DMS 273 (cell line): ENCODE data around the gene COMMD10.
A peak's percentile ranks its signal among the peaks of the same experiment; 100 is the strongest.
"Not testable (repeated sequence)": the region's sequence is repeated elsewhere in the genome, so short reads cannot be mapped to it uniquely, and the experiment has no call there.

Experiments used
- DNase-seq: peaks from one replicate; lab custom pipeline; 2025; ENCODE audit not compliant: unreplicated experiment; lab: John Stamatoyannopoulos, UW

COMMD10 gene

GRCh38 chr5:116091416-116091815 lies 6.6 kb downstream of the COMMD10 start:
- no peak for DNase-seq

GRCh38 chr5:116097301-116097700 lies 12.5 kb downstream of the COMMD10 start:
- no peak for DNase-seq

- no peak for DNase-seq
These were observed 14.2 kb downstream of the COMMD10 start for GRCh38 chr5:116098998-116099397.

GRCh38 chr5:116104941-116105340 lies 20.1 kb downstream of the COMMD10 start:
- DNase-seq: not testable (repeated sequence)

- no peak for DNase-seq
These were observed 30.3 kb downstream of the COMMD10 start for GRCh38 chr5:116115163-116115562.

- no peak for DNase-seq
These were observed 45.6 kb downstream of the COMMD10 start for GRCh38 chr5:116130471-116130870.

DNA sequence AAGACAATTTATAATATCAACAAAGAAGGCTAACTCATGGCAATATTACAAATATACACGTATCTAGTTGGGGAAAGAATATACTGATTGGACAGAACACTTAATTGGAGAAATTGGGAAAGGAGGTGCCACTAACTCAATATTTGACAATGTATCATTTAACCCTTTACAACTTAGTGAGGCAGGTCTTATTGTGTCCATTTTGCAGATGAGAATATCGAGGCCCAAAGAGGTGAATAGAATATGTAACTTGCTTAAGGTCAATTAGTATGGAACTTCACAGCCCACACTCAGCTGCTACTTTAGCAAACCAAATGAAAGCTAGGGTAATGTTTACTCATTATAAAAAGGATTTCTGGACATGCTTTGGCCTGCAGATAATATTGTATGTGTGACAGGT lies 46.2 kb downstream of the COMMD10 start:
- no peak for DNase-seq

DNA sequence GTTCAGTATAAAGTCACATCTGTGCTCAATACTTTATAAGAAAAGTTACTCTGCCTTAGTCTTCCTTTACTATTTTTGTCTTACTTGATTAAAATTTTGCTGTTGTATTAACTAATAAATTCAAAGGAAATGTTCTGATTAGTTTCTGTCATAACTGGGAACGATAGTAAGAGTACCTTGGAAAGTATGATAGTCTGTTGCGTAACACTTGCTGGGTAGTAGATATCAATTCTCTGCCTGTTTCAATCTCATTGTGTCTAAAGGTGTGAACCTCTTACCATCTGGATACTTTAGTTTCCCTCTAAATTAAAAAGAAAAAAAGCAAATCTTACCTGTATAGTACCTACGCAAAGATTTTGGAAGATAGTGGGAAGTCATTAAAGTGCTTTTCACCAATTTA lies 48.5 kb downstream of the COMMD10 start:
- no peak for DNase-seq

DNA sequence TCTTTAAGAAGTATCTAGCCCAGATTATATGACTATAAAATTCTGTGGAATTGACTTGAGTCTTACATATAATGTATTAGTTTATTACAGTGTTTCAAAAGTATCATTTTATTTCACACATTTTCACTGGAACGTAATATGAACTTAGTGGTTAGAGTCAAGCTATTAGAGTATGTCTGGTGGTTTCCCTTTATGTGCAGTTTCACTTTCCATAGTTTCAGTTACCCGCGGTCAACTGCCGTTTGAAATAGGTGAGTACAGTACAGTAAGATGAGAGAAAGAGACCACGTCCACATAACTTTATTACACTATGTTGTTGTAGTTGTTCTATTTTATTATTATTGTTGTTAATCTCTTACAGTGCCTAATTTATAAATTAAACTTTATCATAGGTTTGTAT lies 50.5 kb downstream of the COMMD10 start:
- no peak for DNase-seq

DNA sequence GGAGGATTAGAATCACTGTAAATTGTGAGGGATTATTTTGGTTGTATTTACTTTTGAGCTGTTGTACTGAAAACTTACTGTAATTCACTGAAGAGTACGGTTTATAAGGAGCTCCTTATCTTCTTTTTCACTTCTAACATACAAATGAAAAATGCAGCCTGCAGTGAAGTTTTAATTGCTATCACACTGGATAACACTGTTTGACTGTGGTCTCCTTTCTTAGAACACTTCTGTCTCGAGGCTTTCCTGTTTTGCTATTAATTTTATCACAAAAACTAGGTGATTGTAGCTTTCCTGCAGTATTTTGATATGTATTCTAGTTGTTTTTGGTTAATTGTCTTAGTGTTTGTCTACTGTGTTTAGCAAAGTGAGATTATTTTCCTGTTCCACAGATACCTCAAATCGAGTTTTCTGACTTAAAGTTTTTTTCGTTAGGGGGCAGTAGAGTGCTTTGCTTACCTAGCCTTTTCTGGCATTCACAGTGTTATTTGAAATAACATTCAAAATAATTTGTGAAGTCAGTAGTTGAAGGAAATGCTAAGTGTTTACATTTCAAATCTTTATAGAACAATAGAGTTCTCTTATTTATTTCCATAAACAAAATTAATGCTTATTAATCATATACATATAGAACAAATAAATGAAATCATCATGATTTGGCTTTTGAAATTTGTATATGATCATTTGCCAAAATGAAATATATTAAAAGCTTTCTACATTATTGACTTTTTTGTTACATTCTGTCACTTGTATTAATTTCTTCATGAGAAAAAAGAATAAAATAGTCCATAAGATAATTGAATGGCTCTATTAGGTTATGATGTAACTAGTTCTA lies 52.9 kb downstream of the COMMD10 start:
- DNase-seq: peak; percentile 86

GRCh38 chr5:116142495-116142894 lies 57.7 kb downstream of the COMMD10 start:
- DNase-seq: no peak

- DNase-seq: no peak
These were observed 59.3 kb downstream of the COMMD10 start for GRCh38 chr5:116144103-116144502.

DNA sequence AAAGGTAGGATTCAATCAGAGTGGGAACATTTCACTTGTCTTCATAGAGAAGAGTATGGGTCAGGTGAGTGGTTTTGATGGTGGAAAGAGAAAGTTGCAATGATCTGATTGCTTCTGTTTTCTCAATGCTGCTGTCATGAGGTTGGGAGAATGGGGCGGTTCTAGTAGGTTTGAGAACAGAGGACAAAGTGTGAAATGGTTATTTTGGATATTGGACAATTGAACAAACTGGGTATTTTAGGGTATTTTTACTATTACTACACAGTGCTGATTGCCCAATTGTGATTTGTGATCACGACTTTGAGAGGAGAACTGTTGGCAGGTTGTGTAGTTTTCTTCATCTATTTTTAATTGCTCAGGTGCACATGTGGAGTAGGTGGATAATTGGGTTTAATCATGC lies 60.2 kb downstream of the COMMD10 start:
- no peak for DNase-seq

DNA sequence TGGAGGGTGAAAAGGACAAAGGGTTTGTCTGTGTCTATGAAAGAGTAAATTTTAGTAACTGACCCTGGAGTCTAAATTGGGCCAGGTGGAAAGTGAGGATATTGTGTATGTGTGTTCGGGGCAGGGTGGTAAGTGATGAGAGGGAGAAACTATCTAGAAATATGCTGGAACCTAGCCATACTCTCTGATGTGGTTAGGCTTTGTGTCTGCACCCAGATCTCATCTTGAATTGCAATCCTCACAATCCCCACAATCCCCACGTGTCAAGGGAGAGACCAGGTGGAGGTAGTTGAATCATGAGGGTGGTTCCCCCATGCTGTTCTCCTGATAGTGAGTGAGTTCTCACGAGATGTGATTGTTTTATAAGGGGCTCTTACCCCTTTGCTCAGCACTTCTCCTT lies 60.6 kb downstream of the COMMD10 start:
- DNase-seq: no peak

DNA sequence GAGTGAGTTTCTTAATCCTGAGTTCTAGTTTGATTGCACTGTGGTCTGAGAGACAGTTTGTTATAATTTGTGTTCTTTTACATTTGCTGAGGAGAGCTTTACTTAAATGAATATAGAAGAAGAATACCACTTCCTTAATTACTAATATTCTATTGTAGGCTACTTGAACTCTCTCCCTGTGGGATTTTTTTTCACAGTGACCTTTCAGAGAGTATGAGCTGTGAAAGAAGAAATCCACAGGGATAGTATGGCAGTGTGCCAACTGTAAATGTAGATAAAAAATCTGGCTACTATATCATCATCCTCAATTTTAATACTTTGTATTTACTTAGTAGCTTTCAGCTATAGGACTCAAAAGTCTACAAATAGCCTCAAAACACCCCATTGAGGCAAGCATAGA lies 67.3 kb downstream of the COMMD10 start:
- peak; percentile 15 for DNase-seq

DNA sequence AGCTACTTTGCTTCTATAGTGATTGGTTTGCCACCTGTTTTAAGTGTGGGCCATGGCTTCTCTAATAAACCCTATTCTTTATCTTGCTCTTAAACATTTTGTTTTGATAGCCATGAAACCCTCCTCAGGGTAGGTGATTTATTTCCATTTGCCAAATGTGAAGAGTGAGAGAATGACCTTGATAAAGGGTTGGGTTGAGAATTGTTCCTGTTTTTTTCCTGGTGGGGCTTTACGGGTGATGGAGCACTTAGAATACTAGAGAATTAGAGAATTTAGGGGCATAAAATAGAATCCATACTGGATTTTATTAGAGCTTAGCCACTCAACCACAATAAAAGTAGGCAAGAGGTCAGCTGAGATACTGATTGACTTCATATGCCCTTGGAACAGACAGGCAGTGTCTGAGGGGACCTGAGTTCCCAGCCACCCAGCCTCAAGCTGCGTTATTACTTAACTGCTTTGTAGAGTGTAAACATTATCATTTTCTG lies 68.9 kb downstream of the COMMD10 start:
- DNase-seq: no peak

DNA sequence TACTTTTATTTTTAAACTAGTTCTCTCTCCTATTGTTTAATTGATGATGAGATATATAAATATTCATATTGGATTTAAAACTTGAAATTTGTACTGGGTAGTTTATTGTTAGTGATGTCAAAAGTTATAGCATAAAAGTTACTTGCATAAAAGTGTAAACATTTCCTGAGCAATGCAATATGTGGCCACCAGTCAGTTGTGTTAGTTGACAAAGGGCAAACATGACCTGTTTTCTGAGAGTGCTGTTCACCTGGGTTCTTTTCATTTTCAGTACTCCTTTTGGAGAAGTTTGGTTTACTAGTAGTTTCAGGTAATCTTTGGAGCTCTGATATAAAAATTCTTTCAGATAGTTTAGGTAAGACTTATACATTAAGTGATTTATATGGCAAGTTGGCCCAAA lies 69.4 kb downstream of the COMMD10 start:
- no peak for DNase-seq

- DNase-seq: no peak
These were observed 70.1 kb downstream of the COMMD10 start for GRCh38 chr5:116154931-116155330.

GRCh38 chr5:116157902-116158301 lies 73.1 kb downstream of the COMMD10 start:
- no peak for DNase-seq

GRCh38 chr5:116159006-116159405 lies 74.2 kb downstream of the COMMD10 start:
- no peak for DNase-seq

- DNase-seq: no peak
These were observed 89.3 kb downstream of the COMMD10 start for GRCh38 chr5:116174111-116174510.

GRCh38 chr5:116176121-116176520 lies 91.3 kb downstream of the COMMD10 start:
- no peak for DNase-seq

DNA sequence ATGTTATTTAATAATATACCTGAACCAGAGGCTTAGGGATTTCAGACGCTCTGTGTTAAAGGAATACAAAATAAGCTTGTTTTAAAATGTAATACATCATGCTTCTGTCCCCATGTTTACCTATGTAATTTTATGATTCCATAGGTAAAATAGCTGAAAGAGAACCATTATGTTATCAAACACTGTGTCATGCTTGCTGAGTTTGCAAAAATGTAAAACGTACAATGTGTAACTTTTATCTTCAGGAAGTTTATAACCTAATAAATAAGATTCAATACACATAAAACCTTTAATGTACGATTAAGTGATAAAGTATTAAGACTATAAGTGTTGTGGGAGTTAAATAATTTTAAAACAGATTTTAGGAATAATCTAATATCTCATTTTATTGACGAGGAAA lies 94.1 kb downstream of the COMMD10 start:
- DNase-seq: no peak
